AG04450 (cell line): ENCODE data around the gene RNF103. TPM values are rescaled to one million over a fixed set of nuclear protein-coding genes. Genes with fewer than 3 reads are reported as not detected.
"Not testable (repeated sequence)": the region's sequence is repeated elsewhere in the genome, so short reads cannot be mapped to it uniquely, and the experiment has no call there.

Experiments
- CTCF ChIA-PET: fragments of 300-600, 350-600 bp; formaldehyde crosslinking; extraction: SDS; loops from one replicate; lab custom pipeline; 2022; ENCODE audit warnings: antibody characterized with exemption, inconsistent platforms; lab: Charles Lee
- POLR2A ChIA-PET: fragments of 350-600 bp; formaldehyde crosslinking; extraction: SDS; loops from one replicate; lab custom pipeline; 2021; ENCODE audit warnings: antibody characterized with exemption, inconsistent platforms; lab: Yijun Ruan, JAX
- DNase-seq: peaks from one replicate; pipeline ENCODE4 v3.0.0-alpha.2; 2011; ENCODE audit warnings: low read depth, low spot score
- H3K27ac ChIP-seq: one replicate; pipeline ENCODE4 v1.5.1; 2012; ENCODE audit warnings: low read depth, low read length, control low read depth
- H3K27me3 ChIP-seq: one replicate; pipeline ENCODE4 v1.6.0; 2012; ENCODE audit warnings: low read length; ENCODE audit not compliant: control insufficient read depth, insufficient read depth
- H3K4me3 ChIP-seq: 2 replicates; pipeline ENCODE4 v1.5.1; 2011; ENCODE audit warnings: mild to moderate bottlenecking, low read depth, low read length, control low read depth
- H3K9me3 ChIP-seq: 2 replicates; pipeline ENCODE4 v1.5.1; 2012; ENCODE audit warnings: low read length; ENCODE audit not compliant: control insufficient read depth, insufficient read depth
- CTCF ChIP-seq: IDR thresholded peaks from 2 replicates; pipeline ENCODE4 v1.5.1; 2011; ENCODE audit warnings: low read depth, low read length, control low read depth, inconsistent platforms
- polyA minus RNA-seq: library from RNA; depleted of rRNA, polyadenylated mRNA; stranded (reverse); fragments of >200 nt; gene quantifications from 2 replicates; pipeline ENCODE4 v1.2.3, GENCODE V29; 2011; rRNA and poly(A)+ RNA removed
- polyA plus RNA-seq: library from polyadenylated mRNA; depleted of rRNA; stranded (reverse); fragments of >200 nt; gene quantifications from 2 replicates; pipeline ENCODE4 v1.2.3, GENCODE V29; 2011; rRNA removed

RNF103 gene
- polyA plus RNA-seq (12.6 and 17.6 TPM in 2 replicates), polyA minus RNA-seq (8.0 and 13.4 TPM in 2 replicates)

GRCh38 chr2:86623494-86624266 is at the start of gene RNF103:
RNF103 (minus strand) TSS chr2:86623865; CDS start chr2:86622886, 979 bp downstream.
- POLR2A ChIA-PET, result no interaction called here

GRCh38 chr2:86673011-86673410 is 49.3 kb upstream of the RNF103 start:
- Histone ChIP-seq H3K9me3 (no peaks in the 10 kb centered on the region), H3K4me3 (no peak overlapping the region), H3K27me3 (no peaks in the 10 kb centered on the region), H3K27ac (no peak overlapping the region)
- no peak for TF ChIP-seq CTCF
- POLR2A ChIA-PET, result no interaction called here
- DNase-seq, result no peak
- CTCF ChIA-PET, result no interaction called here

More at GRCh38 chr2:86623494-86624266, at the start of gene RNF103:
- peak; percentile 58 for DNase-seq
- no peaks in the 10 kb centered on the region for H3K27me3 ChIP-seq
- no peaks in the 10 kb centered on the region for H3K9me3 ChIP-seq
- CTCF ChIA-PET, result no interaction called here
- TF ChIP-seq CTCF, result no peak
- H3K4me3 ChIP-seq, result peak within 1 kb of the TSS; percentile 82
- peak within 1 kb of the TSS; percentile 90 for H3K27ac ChIP-seq

GRCh38 chr2:86672027-86672545 is 48.4 kb upstream of the RNF103 start:
- no peaks in the 10 kb centered on the region for H3K9me3 ChIP-seq
- ChIA-PET POLR2A (no interaction called here), CTCF (no interaction called here)
- no peaks in the 10 kb centered on the region for H3K27me3 ChIP-seq
- DNase-seq, result no peak
- H3K27ac ChIP-seq, result no peak overlapping the region
- no peak overlapping the region for H3K4me3 ChIP-seq
- TF ChIP-seq CTCF, result no peak

- no peak for TF ChIP-seq CTCF
- Histone ChIP-seq H3K9me3 (no peaks in the 10 kb centered on the region), H3K27ac (no peak overlapping the region), H3K4me3 (no peak overlapping the region), H3K27me3 (no peaks in the 10 kb centered on the region)
- ChIA-PET CTCF (no interaction called here), POLR2A (no interaction called here)
- DNase-seq, result no peak
These were observed 47.8 kb upstream of the RNF103 start for GRCh38 chr2:86671337-86671981.

GRCh38 chr2:86669323-86669722 is 45.7 kb upstream of the RNF103 start:
- H3K4me3 ChIP-seq, H3K27ac ChIP-seq, DNase-seq, CTCF ChIA-PET, H3K9me3 ChIP-seq, POLR2A ChIA-PET, H3K27me3 ChIP-seq: not testable (repeated sequence)
